Aortic smooth muscle cell (primary cell): ENCODE data around the gene HYAL2. TPM values are rescaled to one million over a fixed set of nuclear protein-coding genes. Genes with fewer than 3 reads are reported as not detected.

Experiments used
- total RNA-seq: library from RNA; depleted of rRNA; stranded (reverse); fragments of >200 nt; gene quantifications from 2 replicates; pipeline ENCODE4 v1.2.3, GENCODE V29; 2014

Gene HYAL2
- 64.2 and 104 TPM in 2 replicates for total RNA-seq

GRCh38 chr3:50322386-50323091 is at the start of gene HYAL2:
TSS of gene HYAL2 (minus strand) at chr3:50322745. CDS start at chr3:50320489, 2,256 bp downstream.

GRCh38 chr3:50358911-50359759 is 36.6 kb upstream of the HYAL2 start, which contains the start of gene TMEM115:
TSS of gene TMEM115 (minus strand) at chr3:50359521. CDS start at chr3:50359063, 458 bp downstream.

GRCh38 chr3:50350527-50351322 is 28.2 kb upstream of the HYAL2 start, which contains the start of the genes CYB561D2 and NPRL2:
TSS of gene CYB561D2 (plus strand) at chr3:50350862. CDS start at chr3:50351434, 572 bp downstream.
TSS of gene NPRL2 (minus strand) at chr3:50350775. CDS start at chr3:50350652, 123 bp downstream.

GRCh38 chr3:50345586-50346234 is 23.2 kb upstream of the HYAL2 start, which contains the start of gene ZMYND10:
TSS of gene ZMYND10 (minus strand) at chr3:50345732. CDS start at chr3:50345579, 153 bp downstream.

GRCh38 chr3:50340448-50341329 is 18.1 kb upstream of the HYAL2 start, which contains the start of gene RASSF1:
TSS of gene RASSF1 (minus strand) at chr3:50340836. CDS start at chr3:50340805, 31 bp downstream.

GRCh38 chr3:50327943-50328691 is 5.6 kb upstream of the HYAL2 start, which contains the start of gene TUSC2:
TSS of gene TUSC2 (minus strand) at chr3:50328223. CDS start at chr3:50328099, 124 bp downstream.

GRCh38 chr3:50303013-50303815 is 19.3 kb downstream of the HYAL2 start, which contains the start of gene HYAL1:
TSS of gene HYAL1 (minus strand) at chr3:50303574. CDS start at chr3:50302956, 618 bp downstream.

GRCh38 chr3:50298836-50299637 is 23.5 kb downstream of the HYAL2 start, which contains the start of the genes HYAL3 and NAA80:
TSS of gene HYAL3 (minus strand) at chr3:50299405. CDS start at chr3:50295602, 3,803 bp downstream.
TSS of gene NAA80 (minus strand) at chr3:50299405. CDS start at chr3:50297463, 1,942 bp downstream.

GRCh38 chr3:50292159-50293078 is 30.1 kb downstream of the HYAL2 start, which contains the start of gene IFRD2:
TSS of gene IFRD2 (minus strand) at chr3:50292429. CDS start at chr3:50292274, 155 bp downstream.

GRCh38 chr3:50278880-50279224 is 43.7 kb downstream of the HYAL2 start, which contains the start of gene LSMEM2:
TSS of gene LSMEM2 (plus strand) at chr3:50279087. CDS start at chr3:50279114, 27 bp downstream.

GRCh38 chr3:50268703-50269451 is 53.7 kb downstream of the HYAL2 start, which contains the start of gene SEMA3B:
TSS of gene SEMA3B (plus strand) at chr3:50269147. CDS start at chr3:50269241, 94 bp downstream.

